GM12878 (cell line): ENCODE results near the gene SEMA4D.

ENCODE experiments used
- CHD2 ChIP-seq: IDR thresholded peaks from 2 replicates; pipeline ENCODE4 v1.6.1; 2011; ENCODE audit warnings: low read depth, low read length, improper control_type of control experiment, borderline replicate concordance
- DPF2 ChIP-seq: fragments of 450-650 bp; IDR thresholded peaks from 2 replicates; pipeline ENCODE4 v1.6.1; 2017; ENCODE audit warnings: mild to moderate bottlenecking
- JUND ChIP-seq: IDR thresholded peaks from 2 replicates; pipeline ENCODE4 v1.6.1; 2012; ENCODE audit warnings: low read depth, mild to moderate bottlenecking, low read length, improper control_type of control experiment, moderate library complexity
- POLR2A ChIP-seq: IDR thresholded peaks from 2 replicates; pipeline ENCODE4 v1.6.1; 2011; ENCODE audit warnings: low read depth, mild to moderate bottlenecking, low read length
- POLR2AphosphoS5 ChIP-seq: IDR thresholded peaks from 2 replicates; pipeline ENCODE4 v1.6.1; 2011; ENCODE audit warnings: mild to moderate bottlenecking, low read length, inconsistent platforms
- RAD51 ChIP-seq: fragments of 450-650 bp; IDR thresholded peaks from 2 replicates; pipeline ENCODE4 v1.6.1; 2016; ENCODE audit warnings: moderate library complexity, mild to moderate bottlenecking, inconsistent platforms
- RCOR1 ChIP-seq: conservative IDR thresholded peaks from 2 replicates; pipeline ENCODE4 v1.6.1; 2012; ENCODE audit warnings: low read depth, low read length, improper control_type of control experiment
- SMC3 ChIP-seq: IDR thresholded peaks from 2 replicates; pipeline ENCODE4 v1.6.1; 2011; ENCODE audit warnings: low read length, improper control_type of control experiment, borderline replicate concordance
- SP1 ChIP-seq: IDR thresholded peaks from one replicate; pipeline ENCODE4 v1.6.1; 2011; ENCODE audit warnings: low read depth, low read length
- SUZ12 ChIP-seq: fragments of 200-600 bp; sonication (generic); IDR thresholded peaks from one replicate; pipeline ENCODE4 v1.6.1; 2018; ENCODE audit warnings: antibody characterized with exemption, mild to moderate bottlenecking; ENCODE audit not compliant: unreplicated experiment
- TCF12 ChIP-seq: IDR thresholded peaks from 2 replicates; pipeline ENCODE4 v1.6.1; 2011; ENCODE audit warnings: low read depth, mild to moderate bottlenecking, low read length
- TCF7 ChIP-seq: IDR thresholded peaks from 2 replicates; pipeline ENCODE4 v1.6.1; 2014; ENCODE audit warnings: antibody characterized with exemption, borderline replicate concordance
- YY1 ChIP-seq: IDR thresholded peaks from 2 replicates; pipeline ENCODE4 v1.6.1; 2011; ENCODE audit warnings: low read depth, mild to moderate bottlenecking, low read length
- TF ChIP-seq, protein P1 (sequence below), 3 experiments: IDR thresholded peaks in 2 of 3; conservative IDR thresholded peaks in 1 of 3; 2 replicates each; pipeline ENCODE4 v1.5.1; 2011; ENCODE audit warnings: low read depth in 3 of 3, low read length in 3 of 3, mild to moderate bottlenecking in 3 of 3, control low read depth in 2 of 3, moderate library complexity in 2 of 3, inconsistent platforms in 1 of 3, mixed read lengths in 1 of 3; ENCODE audit not compliant: control insufficient read depth in 2 of 3, insufficient read depth in 1 of 3; ENCODE audit errors: extremely low read depth in 1 of 3

DNA sequence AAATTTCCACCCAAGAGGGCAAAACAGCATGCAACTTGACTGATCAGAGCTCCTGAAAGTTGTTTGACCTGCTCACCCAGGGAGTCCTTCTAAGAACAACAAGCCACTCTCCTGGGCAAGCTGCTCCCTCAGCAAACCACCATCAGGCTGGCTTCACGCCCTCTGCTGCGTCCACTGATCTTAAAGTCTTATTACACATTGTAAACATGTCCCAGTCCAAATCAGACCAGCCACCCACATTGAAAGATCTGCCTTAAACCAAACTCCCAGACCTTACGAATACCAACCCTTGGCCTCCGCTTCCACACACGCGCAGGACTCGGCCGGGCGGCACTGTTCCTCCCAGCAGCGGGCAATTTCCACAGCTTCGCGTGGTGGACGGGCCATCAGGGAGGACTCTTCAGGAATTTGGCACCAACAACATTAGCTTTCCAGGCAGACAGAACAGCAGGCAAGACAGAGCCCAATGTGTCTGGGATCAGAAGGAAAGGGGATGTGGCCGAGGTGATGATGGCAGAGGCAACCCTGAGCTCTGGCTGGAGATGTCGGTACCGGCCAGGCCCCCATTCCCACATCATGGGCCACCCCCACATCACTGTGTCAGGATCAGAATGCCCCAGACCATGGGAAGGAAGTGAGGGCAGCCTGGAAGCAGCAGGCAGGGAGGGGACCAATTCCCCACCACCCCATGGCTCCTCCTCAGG is 56.8 kb downstream of the SEMA4D start:
- TF ChIP-seq POLR2AphosphoS5 (no peak), CHD2 (no peak), SP1 (no peak), JUND (no peak), POLR2A (no peak), DPF2 (no peak), TCF12 (no peak), RAD51 (no peak), SUZ12 (no peak), SMC3 (no peak), TCF7 (no peak), RCOR1 (no peak), YY1 (no peak)
- TF ChIP-seq, protein P1, sequence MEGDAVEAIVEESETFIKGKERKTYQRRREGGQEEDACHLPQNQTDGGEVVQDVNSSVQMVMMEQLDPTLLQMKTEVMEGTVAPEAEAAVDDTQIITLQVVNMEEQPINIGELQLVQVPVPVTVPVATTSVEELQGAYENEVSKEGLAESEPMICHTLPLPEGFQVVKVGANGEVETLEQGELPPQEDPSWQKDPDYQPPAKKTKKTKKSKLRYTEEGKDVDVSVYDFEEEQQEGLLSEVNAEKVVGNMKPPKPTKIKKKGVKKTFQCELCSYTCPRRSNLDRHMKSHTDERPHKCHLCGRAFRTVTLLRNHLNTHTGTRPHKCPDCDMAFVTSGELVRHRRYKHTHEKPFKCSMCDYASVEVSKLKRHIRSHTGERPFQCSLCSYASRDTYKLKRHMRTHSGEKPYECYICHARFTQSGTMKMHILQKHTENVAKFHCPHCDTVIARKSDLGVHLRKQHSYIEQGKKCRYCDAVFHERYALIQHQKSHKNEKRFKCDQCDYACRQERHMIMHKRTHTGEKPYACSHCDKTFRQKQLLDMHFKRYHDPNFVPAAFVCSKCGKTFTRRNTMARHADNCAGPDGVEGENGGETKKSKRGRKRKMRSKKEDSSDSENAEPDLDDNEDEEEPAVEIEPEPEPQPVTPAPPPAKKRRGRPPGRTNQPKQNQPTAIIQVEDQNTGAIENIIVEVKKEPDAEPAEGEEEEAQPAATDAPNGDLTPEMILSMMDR (IDR thresholded peaks at IDR 0.05 in 2 of 3, conservative IDR thresholded peaks at IDR 0.05 in 1 of 3; ENCODE audit: control insufficient read depth in 2 of 3, extremely low read depth in 1 of 3, insufficient read depth in 1 of 3, low read depth in 3 of 3, low read length in 3 of 3) = no peak
